ENCODE measurements around the gene DTD2. TPM values are rescaled to one million over a fixed set of nuclear protein-coding genes. Genes with fewer than 3 reads are reported as not detected.
A peak's percentile ranks its signal among the peaks of the same experiment; 100 is the strongest.

DTD2 gene
- total RNA-seq (ENCODE audit: unreplicated experiment) = 5.1 TPM
- long read RNA-seq, partial matches to known transcripts = 0 of 1 reads
- long read RNA-seq, other reads (novel, unspliced or antisense) = 0 of 1 reads

GRCh38 chr14:31456841-31457664 lies at the start of gene DTD2:
DTD2 (minus strand) TSS chr14:31457506; CDS start chr14:31457393, 113 bp downstream.
- no peaks in the 10 kb centered on the region for H3K36me3 Mint-ChIP-seq (ENCODE audit: low read depth, unreplicated experiment)
- peak; percentile 92 for DNase-seq (ENCODE audit: low spot score)
- H3K4me1 Mint-ChIP-seq (ENCODE audit: unreplicated experiment) = peaks cover 10% of the 10 kb centered on the region
- H3K27ac Mint-ChIP-seq (ENCODE audit: unreplicated experiment) = peak within 1 kb of the TSS; percentile 86
- H3K27me3 Mint-ChIP-seq (ENCODE audit: unreplicated experiment) = no peaks in the 10 kb centered on the region
- H3K9me3 Mint-ChIP-seq (ENCODE audit: unreplicated experiment) = no peaks in the 10 kb centered on the region
- peak within 1 kb of the TSS; percentile 94 for H3K4me3 Mint-ChIP-seq (ENCODE audit: unreplicated experiment)
- TF ChIP-seq, protein P1, sequence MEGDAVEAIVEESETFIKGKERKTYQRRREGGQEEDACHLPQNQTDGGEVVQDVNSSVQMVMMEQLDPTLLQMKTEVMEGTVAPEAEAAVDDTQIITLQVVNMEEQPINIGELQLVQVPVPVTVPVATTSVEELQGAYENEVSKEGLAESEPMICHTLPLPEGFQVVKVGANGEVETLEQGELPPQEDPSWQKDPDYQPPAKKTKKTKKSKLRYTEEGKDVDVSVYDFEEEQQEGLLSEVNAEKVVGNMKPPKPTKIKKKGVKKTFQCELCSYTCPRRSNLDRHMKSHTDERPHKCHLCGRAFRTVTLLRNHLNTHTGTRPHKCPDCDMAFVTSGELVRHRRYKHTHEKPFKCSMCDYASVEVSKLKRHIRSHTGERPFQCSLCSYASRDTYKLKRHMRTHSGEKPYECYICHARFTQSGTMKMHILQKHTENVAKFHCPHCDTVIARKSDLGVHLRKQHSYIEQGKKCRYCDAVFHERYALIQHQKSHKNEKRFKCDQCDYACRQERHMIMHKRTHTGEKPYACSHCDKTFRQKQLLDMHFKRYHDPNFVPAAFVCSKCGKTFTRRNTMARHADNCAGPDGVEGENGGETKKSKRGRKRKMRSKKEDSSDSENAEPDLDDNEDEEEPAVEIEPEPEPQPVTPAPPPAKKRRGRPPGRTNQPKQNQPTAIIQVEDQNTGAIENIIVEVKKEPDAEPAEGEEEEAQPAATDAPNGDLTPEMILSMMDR (IDR thresholded peaks at IDR 0.05; ENCODE audit: unreplicated experiment) = no peak

GRCh38 chr14:31505411-31505810 lies 48.1 kb upstream of the DTD2 start:
- TF ChIP-seq, protein P1 (IDR thresholded peaks at IDR 0.05; ENCODE audit: unreplicated experiment) = no peak
- Mint-ChIP-seq H3K4me1 (ENCODE audit: unreplicated experiment) (no peaks in the 10 kb centered on the region), H3K27ac (ENCODE audit: unreplicated experiment) (no peak overlapping the region), H3K27me3 (ENCODE audit: unreplicated experiment) (no peaks in the 10 kb centered on the region), H3K36me3 (ENCODE audit: low read depth, unreplicated experiment) (no peaks in the 10 kb centered on the region), H3K4me3 (ENCODE audit: unreplicated experiment) (no peak overlapping the region), H3K9me3 (ENCODE audit: unreplicated experiment) (no peaks in the 10 kb centered on the region)
- no peak for DNase-seq (ENCODE audit: low spot score)

GRCh38 chr14:31501870-31502269 lies 44.6 kb upstream of the DTD2 start:
- H3K27me3 Mint-ChIP-seq (ENCODE audit: unreplicated experiment) = no peaks in the 10 kb centered on the region
- peaks cover 3% of the 10 kb centered on the region for H3K36me3 Mint-ChIP-seq (ENCODE audit: low read depth, unreplicated experiment)
- no peak overlapping the region for H3K27ac Mint-ChIP-seq (ENCODE audit: unreplicated experiment)
- no peak overlapping the region for H3K4me3 Mint-ChIP-seq (ENCODE audit: unreplicated experiment)
- H3K4me1 Mint-ChIP-seq (ENCODE audit: unreplicated experiment) = no peaks in the 10 kb centered on the region
- DNase-seq (ENCODE audit: low spot score) = no peak
- TF ChIP-seq, protein P1 (IDR thresholded peaks at IDR 0.05; ENCODE audit: unreplicated experiment) = no peak
- no peaks in the 10 kb centered on the region for H3K9me3 Mint-ChIP-seq (ENCODE audit: unreplicated experiment)

GRCh38 chr14:31492759-31493498 lies 35.6 kb upstream of the DTD2 start:
- TF ChIP-seq, protein P1 (IDR thresholded peaks at IDR 0.05; ENCODE audit: unreplicated experiment) = no peak
- Mint-ChIP-seq H3K27ac (ENCODE audit: unreplicated experiment) (no peak overlapping the region), H3K9me3 (ENCODE audit: unreplicated experiment) (no peaks in the 10 kb centered on the region), H3K4me1 (ENCODE audit: unreplicated experiment) (peaks cover 5% of the 10 kb centered on the region), H3K36me3 (ENCODE audit: low read depth, unreplicated experiment) (peaks cover 5% of the 10 kb centered on the region), H3K27me3 (ENCODE audit: unreplicated experiment) (peaks cover 7% of the 10 kb centered on the region), H3K4me3 (ENCODE audit: unreplicated experiment) (no peak overlapping the region)
- no peak for DNase-seq (ENCODE audit: low spot score)

All from endothelial cell (in vitro differentiated cells).